ENCODE results near the gene EP400. TPM values are rescaled to one million over a fixed set of nuclear protein-coding genes. Genes with fewer than 3 reads are reported as not detected.

The EP400 gene
- total RNA-seq, 1 donor from 2014 or later: 59.7 TPM

GRCh38 chr12:132064631-132065030 lies 114.9 kb downstream of the EP400 start:
- intact Hi-C loops (cut with micrococcal nuclease): no loop called here

- intact Hi-C loops (cut with micrococcal nuclease): no loop called here
These were observed 115.5 kb downstream of the EP400 start for GRCh38 chr12:132065203-132065602.

GRCh38 chr12:132065609-132066344 lies 116.0 kb downstream of the EP400 start:
- intact Hi-C loops (cut with micrococcal nuclease): no loop called here

GRCh38 chr12:132066345-132066685 lies 116.6 kb downstream of the EP400 start:
- intact Hi-C loops (cut with micrococcal nuclease): no loop called here

- intact Hi-C loops (cut with micrococcal nuclease): no loop called here
These were observed 117.0 kb downstream of the EP400 start for GRCh38 chr12:132066749-132067148.

GRCh38 chr12:132067182-132067581 lies 117.4 kb downstream of the EP400 start:
- intact Hi-C loops (cut with micrococcal nuclease): no loop called here

- intact Hi-C loops (cut with micrococcal nuclease): no loop called here
These were observed 118.5 kb downstream of the EP400 start for GRCh38 chr12:132068250-132068649.

- intact Hi-C loops (cut with micrococcal nuclease): no loop called here
These were observed 119.7 kb downstream of the EP400 start for GRCh38 chr12:132069336-132069985.

- intact Hi-C loops (cut with micrococcal nuclease): no loop called here
These were observed 120.6 kb downstream of the EP400 start for GRCh38 chr12:132070298-132070697.

GRCh38 chr12:132071040-132071810 lies 121.5 kb downstream of the EP400 start:
- intact Hi-C loops (cut with micrococcal nuclease): no loop called here

GRCh38 chr12:132071830-132072384 lies 122.2 kb downstream of the EP400 start:
- intact Hi-C loops (cut with micrococcal nuclease): no loop called here

GRCh38 chr12:132074216-132074615 lies 124.5 kb downstream of the EP400 start:
- intact Hi-C loops (cut with micrococcal nuclease): no loop called here

GRCh38 chr12:132075026-132075713 lies 125.4 kb downstream of the EP400 start:
- intact Hi-C loops (cut with micrococcal nuclease): no loop called here

- intact Hi-C loops (cut with micrococcal nuclease): no loop called here
These were observed 126.2 kb downstream of the EP400 start for GRCh38 chr12:132075714-132076553.

GRCh38 chr12:132076711-132077110 lies 127.0 kb downstream of the EP400 start:
- intact Hi-C loops (cut with micrococcal nuclease): no loop called here

- intact Hi-C loops (cut with micrococcal nuclease): no loop called here
These were observed 127.8 kb downstream of the EP400 start for GRCh38 chr12:132077322-132078100.

- intact Hi-C loops (cut with micrococcal nuclease): no loop called here
These were observed 128.4 kb downstream of the EP400 start for GRCh38 chr12:132078190-132078589.

- intact Hi-C loops (cut with micrococcal nuclease): no loop called here
These were observed 129.5 kb downstream of the EP400 start for GRCh38 chr12:132079200-132079599.

- intact Hi-C loops (cut with micrococcal nuclease): loop anchor here (5.0 kb wide), 1 partner anchor 748 kb away; the partner anchor contains the start of gene GOLGA3
These were observed 130.0 kb downstream of the EP400 start for GRCh38 chr12:132079695-132080094.

All from T-helper 1 cell treated with Interleukin-12 subunit alpha and Interleukin-12 subunit beta and Interleukin-4 antibody, amounts not matched to agents 30 ng/mL and 1 ng/mL, for 36 hours (primary cell).